ENCODE measurements around the gene FLYWCH1.

FLYWCH1 gene

GRCh38 chr16:2954656-2955381 is 43.1 kb downstream of the FLYWCH1 start:
- no peak for DNase-seq

DNA sequence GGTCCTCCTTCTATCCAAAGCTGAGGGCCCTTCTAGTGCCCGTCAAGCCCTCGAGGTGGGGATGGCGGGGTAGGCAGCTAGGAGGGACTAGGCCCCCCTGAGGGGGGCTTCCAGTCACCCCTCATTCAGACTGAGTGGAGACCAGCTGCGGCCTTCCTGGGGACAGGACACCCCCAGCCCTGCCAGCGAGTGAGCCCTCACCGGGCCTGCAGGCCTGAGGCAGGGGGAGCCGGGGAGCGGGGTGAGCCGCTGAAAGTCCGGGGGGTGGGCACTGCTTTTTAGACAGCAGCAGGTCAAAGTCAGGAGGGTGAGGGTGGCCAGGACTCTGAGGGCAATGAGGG is 43.7 kb downstream of the FLYWCH1 start:
- DNase-seq, result no peak

DNA sequence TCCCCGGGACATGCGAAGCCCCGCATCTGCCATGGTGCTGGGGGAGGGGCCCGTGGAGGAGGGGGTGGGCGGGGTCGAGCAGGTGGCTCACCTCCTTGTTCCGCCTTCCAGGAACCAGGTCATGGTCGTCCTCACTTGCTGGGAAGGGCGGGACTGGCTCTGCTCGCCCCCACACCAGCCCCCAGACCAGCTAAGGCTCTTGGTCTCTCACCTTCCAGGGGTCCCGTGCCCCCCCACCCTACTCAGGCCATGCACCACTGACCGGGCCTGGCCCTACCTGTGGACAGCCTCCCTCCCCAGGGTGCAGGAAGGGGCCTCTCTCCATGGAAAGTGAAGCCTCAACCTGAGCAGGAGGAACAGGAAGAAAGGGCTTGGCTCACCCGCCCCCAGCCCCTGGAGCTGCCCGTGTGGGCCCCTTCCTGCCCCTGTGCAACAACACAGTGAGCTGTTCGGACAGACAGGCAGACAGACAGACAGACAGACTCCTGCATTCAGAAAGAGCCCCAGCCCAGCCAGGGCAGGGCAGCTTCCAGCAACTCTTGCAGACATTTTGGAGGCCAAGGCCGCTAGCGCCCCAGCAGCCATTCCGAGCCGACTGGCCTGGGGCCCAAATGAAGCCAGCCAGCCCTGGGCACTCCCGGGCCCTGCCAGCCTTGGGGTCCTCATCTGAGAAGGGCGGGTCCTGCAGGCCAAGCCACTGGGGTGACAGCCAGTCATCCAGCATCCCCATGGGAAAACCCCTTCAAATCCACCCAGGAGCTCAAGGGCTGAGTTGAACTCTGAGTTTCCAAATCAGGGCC is 44.2 kb downstream of the FLYWCH1 start:
- no peak for DNase-seq

- DNase-seq, result no peak
Observed at GRCh38 chr16:2956579-2956956, 44.8 kb downstream of the FLYWCH1 start.

DNA sequence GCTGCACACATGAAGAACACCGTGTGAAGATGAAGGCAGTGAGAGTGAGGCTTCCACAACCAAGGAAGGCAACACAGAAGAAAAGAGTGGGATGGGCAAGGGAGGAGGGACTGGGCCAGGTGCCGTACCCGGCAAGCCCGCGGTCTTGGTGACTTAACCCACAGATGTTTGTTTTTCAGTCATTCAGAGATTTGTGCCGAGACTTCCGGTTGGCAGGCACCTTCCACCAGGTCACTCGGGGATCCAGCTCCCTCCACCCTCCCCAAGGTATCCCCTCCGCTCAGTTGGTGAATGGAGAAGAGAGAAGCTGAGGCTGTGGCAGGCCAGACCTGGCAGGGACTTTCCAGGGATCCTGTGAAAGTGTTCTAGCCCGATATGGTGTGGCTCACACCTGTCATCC is 47.5 kb downstream of the FLYWCH1 start:
- DNase-seq, result no peak

GRCh38 chr16:2960183-2961010 is 48.7 kb downstream of the FLYWCH1 start:
- no peak for DNase-seq

GRCh38 chr16:2962334-2963073 is 50.8 kb downstream of the FLYWCH1 start:
- DNase-seq, result no peak

GRCh38 chr16:2963074-2963722 is 51.5 kb downstream of the FLYWCH1 start:
- no peak for DNase-seq

GRCh38 chr16:2963723-2964474 is 52.2 kb downstream of the FLYWCH1 start, which contains the start of gene KREMEN2:
Gene KREMEN2, plus strand, starts transcription at chr16:2964275. Its CDS starts 246 bp downstream, at chr16:2964521.
- DNase-seq, result no peak

- DNase-seq, result peak; percentile 36
Observed at GRCh38 chr16:2964475-2965336, 53.0 kb downstream of the FLYWCH1 start.

DNA sequence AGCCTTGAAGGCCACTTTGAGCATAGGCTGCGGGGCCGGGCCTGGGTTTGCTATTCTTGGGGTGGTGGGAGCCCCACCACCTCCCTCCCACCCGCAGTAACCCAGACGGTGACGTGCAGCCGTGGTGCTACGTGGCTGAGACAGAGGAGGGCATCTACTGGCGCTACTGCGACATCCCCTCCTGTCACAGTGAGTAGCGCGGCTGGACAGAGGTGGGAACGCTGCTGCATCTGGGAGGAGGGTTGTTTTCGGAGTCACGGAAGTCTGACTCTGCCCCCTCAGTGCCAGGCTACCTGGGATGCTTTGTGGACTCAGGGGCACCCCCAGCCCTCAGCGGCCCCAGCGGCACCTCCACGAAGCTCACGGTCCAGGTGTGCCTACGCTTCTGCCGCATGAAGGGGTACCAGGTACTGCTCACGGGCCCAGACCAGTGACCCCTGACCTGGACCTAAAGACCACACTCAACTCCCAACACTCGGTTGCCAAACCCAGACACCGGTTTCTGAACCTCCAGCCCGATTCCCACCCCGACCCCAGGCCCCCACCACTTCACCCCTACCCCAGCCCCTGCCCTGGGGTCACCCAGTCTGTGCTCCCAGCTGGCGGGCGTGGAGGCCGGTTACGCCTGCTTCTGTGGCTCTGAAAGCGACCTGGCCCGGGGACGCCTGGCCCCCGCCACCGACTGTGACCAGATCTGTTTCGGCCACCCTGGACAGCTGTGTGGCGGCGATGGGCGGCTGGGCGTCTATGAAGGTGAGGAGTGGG is 54.5 kb downstream of the FLYWCH1 start:
- DNase-seq, result no peak

DNA sequence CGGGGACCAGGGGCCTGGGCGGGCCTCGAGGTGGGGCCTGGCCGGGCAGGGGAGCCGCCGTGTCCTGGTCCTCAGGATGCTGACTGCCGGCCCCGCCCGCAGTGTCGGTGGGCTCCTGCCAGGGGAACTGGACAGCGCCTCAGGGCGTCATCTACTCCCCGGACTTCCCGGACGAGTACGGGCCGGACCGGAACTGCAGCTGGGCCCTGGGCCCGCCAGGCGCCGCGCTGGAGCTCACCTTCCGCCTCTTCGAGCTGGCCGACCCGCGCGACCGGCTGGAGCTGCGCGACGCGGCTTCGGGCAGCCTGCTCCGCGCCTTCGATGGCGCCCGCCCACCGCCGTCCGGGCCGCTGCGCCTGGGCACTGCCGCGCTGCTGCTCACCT is 55.1 kb downstream of the FLYWCH1 start:
- no peak for DNase-seq

- DNase-seq, result no peak
Observed at GRCh38 chr16:2967211-2967631, 55.5 kb downstream of the FLYWCH1 start.

DNA sequence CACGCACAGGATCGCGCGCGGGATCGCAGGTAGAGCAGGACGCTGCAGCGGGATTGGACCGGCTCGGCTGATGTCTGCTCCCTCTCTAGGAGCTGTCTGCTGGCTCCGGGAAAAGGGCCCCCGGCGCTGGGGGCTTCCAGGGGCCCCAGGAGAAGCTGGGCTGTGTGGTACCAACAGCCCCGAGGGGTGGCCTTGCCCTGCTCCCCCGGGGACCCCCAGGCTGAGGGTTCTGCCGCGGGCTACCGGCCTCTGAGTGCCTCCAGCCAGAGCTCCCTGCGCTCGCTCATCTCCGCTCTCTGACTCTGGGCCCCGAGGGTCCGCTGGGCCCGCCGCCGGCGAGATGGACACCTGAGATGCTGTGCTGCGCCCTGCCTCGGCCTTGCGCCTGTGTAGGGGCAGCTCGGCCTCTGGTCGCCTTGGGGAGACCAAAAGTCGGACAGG is 56.0 kb downstream of the FLYWCH1 start:
- no peak for DNase-seq

DNA sequence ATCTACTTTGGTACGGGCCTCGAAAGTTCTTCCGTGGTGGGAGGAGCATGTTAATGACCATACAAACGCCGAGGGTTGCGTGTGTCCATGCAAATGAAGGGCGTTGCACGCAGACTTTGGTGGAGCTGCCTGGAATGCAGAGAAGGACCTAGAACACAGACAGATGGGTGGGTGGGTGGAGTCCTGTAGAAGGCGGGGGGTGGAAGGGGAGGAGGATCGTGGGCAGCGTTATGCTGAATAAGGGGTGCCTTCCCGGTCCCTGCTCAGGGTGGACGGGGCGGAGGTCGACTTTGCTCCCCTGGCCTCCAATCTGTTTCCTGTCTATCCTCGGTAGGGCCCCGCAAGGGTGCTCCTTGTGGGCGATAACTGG is 56.6 kb downstream of the FLYWCH1 start:
- DNase-seq, result no peak

DNA sequence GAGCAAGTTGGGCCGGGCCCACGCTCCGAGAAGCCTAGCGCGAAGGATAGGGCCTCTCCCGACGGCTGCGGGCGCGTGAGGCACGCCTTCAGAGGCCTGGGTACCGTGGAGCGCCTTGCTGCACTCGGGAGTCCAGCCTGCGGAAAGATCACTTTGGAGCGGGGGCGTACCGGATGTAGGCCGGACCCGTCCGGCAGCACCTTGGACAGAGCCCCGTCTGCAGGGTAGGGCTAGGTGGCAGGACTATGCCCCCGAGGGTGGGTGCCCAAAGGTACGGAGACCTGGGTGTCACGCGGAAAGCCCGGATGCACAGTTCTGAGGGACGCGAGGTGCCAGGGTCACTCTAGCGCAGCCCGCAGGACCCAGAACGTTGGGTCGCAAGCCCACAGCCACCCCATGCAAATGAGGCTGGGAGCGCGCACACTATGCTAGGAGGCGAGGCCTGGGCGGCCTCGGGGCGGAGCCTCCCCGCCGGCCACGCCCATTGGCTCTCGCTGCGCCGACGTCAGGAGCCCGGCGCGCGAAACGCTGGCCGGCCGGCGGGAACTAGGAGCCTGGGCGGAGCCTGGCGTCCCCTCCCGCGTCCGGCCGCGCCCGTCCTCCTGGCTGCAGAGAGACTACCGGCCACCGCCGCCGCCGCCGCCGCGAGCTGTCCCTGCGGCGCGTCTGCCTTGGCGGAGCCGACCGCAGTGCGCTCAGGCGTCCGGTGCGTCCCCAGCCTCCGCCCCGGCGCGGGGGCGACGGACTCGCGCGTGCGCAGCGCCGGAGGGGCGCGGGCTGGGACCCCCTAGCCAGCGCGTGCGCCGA is 57.2 kb downstream of the FLYWCH1 start, which contains the start of gene PAQR4:
Gene PAQR4 (plus strand): TSS at position 611 of the 807 bp plus-strand sequence. CDS start 327 bp downstream, outside the sequence.
- DNase-seq, result peak; percentile 82

DNA sequence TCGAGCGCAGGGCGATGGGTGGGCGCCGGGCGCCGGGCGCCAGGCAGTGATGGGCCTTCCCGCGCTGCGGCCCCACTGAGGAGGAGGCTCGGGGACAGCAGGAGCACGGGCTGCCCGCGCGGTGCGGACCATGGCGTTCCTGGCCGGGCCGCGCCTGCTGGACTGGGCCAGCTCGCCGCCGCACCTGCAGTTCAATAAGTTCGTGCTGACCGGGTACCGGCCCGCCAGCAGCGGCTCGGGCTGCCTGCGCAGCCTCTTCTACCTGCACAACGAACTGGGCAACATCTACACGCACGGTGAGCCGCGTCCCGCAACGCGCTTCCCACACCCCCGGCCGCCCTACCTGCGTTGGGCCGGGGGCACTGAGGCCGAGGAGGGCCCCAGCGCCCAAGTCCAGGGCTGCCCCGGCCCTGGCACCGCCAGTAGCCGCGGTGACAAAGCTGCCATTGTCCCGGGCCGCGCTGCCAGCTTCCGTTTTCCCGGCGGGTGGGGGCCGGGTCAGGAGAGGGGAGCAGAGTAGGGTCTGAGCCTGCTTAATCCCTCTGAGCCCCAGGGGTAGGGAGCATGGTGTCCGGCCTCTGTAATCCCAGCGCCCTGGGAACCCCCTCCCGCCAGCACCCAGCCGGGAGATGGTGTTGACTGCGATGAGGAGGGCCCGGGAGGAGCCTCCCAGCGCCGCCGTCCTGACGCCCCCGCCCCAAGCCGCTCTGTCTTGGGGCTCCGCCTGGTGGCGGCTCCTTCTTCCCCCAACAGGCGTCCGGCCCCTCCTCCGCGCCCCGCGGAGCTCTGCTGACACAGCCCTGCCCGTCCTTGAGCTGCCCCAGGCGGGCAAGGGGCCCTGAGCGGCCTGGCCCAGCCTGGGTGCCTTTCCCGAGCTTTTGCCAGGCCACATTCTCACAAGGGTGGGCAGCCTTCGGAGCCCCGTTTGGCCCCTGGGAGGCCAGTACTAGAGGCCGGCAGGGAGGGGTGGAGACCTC is 58.1 kb downstream of the FLYWCH1 start:
- peak; percentile 20 for DNase-seq

All from DMS79 treated with DMSO at 0.1 percent for 48 hours (cell line).